Endothelial cell of umbilical vein (primary cell): Measurements from ENCODE around the gene HRH2. TPM values are rescaled to one million over a fixed set of nuclear protein-coding genes. Genes with fewer than 3 reads are reported as not detected.

Source experiments
- BruUV-seq: library from RNA; stranded (reverse); fragments of 400-500 nt; replicated peaks from 2 replicates; lab custom pipeline; 2021; lab: Mats Ljungman, UMichigan
- CTCF ChIA-PET: fragments of 300-600, 350-600 bp; sonication (Branson Sonifier 250); formaldehyde crosslinking; loops from one replicate; lab custom pipeline; 2021; ENCODE audit warnings: antibody characterized with exemption, inconsistent platforms; lab: Charles Lee
- POLR2A ChIA-PET: fragments of 300-600, 350-600 bp; sonication (Branson Sonifier 250); formaldehyde crosslinking; loops from one replicate; lab custom pipeline; 2021; ENCODE audit warnings: antibody characterized with exemption, inconsistent platforms; lab: Charles Lee
- DNase-seq: peaks from one replicate; pipeline ENCODE4 v3.0.0-alpha.2; 2011; ENCODE audit warnings: low read depth, low spot score
- FAIRE-seq: peaks from 2 replicates; lab custom pipeline; 2011; peaks lifted over from hg19 to GRCh38; lab: Jason Lieb, UNC
- H2AFZ ChIP-seq: 2 replicates; pipeline ENCODE4 v1.6.0; 2012; ENCODE audit warnings: low read depth, low read length, control low read depth, inconsistent platforms
- H3K27ac ChIP-seq: 2 replicates; pipeline ENCODE4 v1.5.1; 2011; ENCODE audit warnings: low read depth, mild to moderate bottlenecking, control low read depth, low read length, moderate library complexity; ENCODE audit not compliant: insufficient read depth
- H3K27me3 ChIP-seq, 2 experiments: 2 replicates each; pipeline versions ENCODE4 v1.6.0 to v1.6.1; 2011; ENCODE audit warnings: low read length in 2 of 2, mixed read lengths in 1 of 2; ENCODE audit not compliant: control insufficient read depth in 2 of 2, insufficient read depth in 2 of 2
- H3K36me3 ChIP-seq, 2 experiments: 2 replicates in 1 of 2; 3 replicates in 1 of 2; pipeline ENCODE4 v1.5.1; 2011; ENCODE audit warnings: low read length in 2 of 2, mild to moderate bottlenecking in 1 of 2, moderate library complexity in 1 of 2; ENCODE audit not compliant: control insufficient read depth in 2 of 2, insufficient read depth in 2 of 2; ENCODE audit errors: extremely low read depth in 1 of 2
- H3K4me1 ChIP-seq: 3 replicates; pipeline ENCODE4 v1.5.1; 2011; ENCODE audit warnings: mild to moderate bottlenecking, low read length; ENCODE audit not compliant: control insufficient read depth, insufficient read depth; ENCODE audit errors: extremely low read depth
- H3K4me2 ChIP-seq: 2 replicates; pipeline ENCODE4 v1.6.1; 2011; ENCODE audit warnings: low read length, control low read depth, mixed read lengths; ENCODE audit not compliant: insufficient read depth
- H3K4me3 ChIP-seq, 3 experiments: fragments of 200-600 bp in 1 of 3; sonication (generic), shearing (Covaris generic) in 1 of 3; replicated peaks in 1 of 3; 2 replicates each; pipeline ENCODE4 v1.5.1; 2011 to 2016; ENCODE audit warnings: control low read depth in 3 of 3, low read length in 3 of 3, mild to moderate bottlenecking in 2 of 3, inconsistent platforms in 1 of 3, low read depth in 1 of 3, moderate library complexity in 1 of 3; ENCODE audit not compliant: insufficient read depth in 1 of 3
- H3K79me2 ChIP-seq: 2 replicates; pipeline ENCODE4 v1.6.0; 2012; ENCODE audit warnings: low read length, inconsistent platforms; ENCODE audit not compliant: control insufficient read depth, insufficient read depth
- H3K9ac ChIP-seq: replicated peaks from 2 replicates; pipeline ENCODE3; 2011; ENCODE audit warnings: low read length, control low read depth; ENCODE audit not compliant: insufficient read depth; ENCODE audit errors: extremely low read depth
- H3K9me1 ChIP-seq: replicated peaks from 3 replicates; pipeline ENCODE4 v1.6.0; 2011; ENCODE audit warnings: mild to moderate bottlenecking, low read length; ENCODE audit not compliant: control insufficient read depth, insufficient read depth; ENCODE audit errors: extremely low read depth
- H3K9me3 ChIP-seq: replicated peaks from 2 replicates; pipeline ENCODE4 v1.5.1; 2012; ENCODE audit warnings: low read length, inconsistent platforms; ENCODE audit not compliant: control insufficient read depth, insufficient read depth
- H4K20me1 ChIP-seq: replicated peaks from 2 replicates; pipeline ENCODE3; 2011; ENCODE audit warnings: mild to moderate bottlenecking, low read length; ENCODE audit not compliant: control insufficient read depth, insufficient read depth; ENCODE audit errors: extremely low read depth
- EZH2 ChIP-seq: IDR thresholded peaks from 2 replicates; pipeline ENCODE4 v1.6.1; 2012; ENCODE audit warnings: borderline replicate concordance, low read depth, mild to moderate bottlenecking, moderate library complexity, low read length, inconsistent platforms; ENCODE audit not compliant: severe bottlenecking
- FOS ChIP-seq: IDR thresholded peaks from 2 replicates; pipeline ENCODE4 v1.6.1; 2011; ENCODE audit warnings: mild to moderate bottlenecking, low read length, moderate library complexity, borderline replicate concordance; ENCODE audit not compliant: insufficient read depth
- GATA2 ChIP-seq: IDR thresholded peaks from 2 replicates; pipeline ENCODE4 v1.7.0; 2011; ENCODE audit warnings: low read depth, mild to moderate bottlenecking, moderate library complexity, mixed read lengths, low read length; ENCODE audit not compliant: insufficient read length, insufficient read depth
- JUN ChIP-seq: IDR thresholded peaks from 2 replicates; pipeline ENCODE4 v1.6.1; 2011; ENCODE audit warnings: borderline replicate concordance, low read depth; ENCODE audit not compliant: insufficient read length, insufficient read depth
- MAX ChIP-seq: IDR thresholded peaks from 2 replicates; pipeline ENCODE4 v1.6.1; 2011; ENCODE audit not compliant: insufficient read depth, insufficient read length
- MYC ChIP-seq: IDR thresholded peaks from one replicate; pipeline ENCODE4 v1.6.1; 2011; ENCODE audit warnings: mild to moderate bottlenecking, low read depth, low read length
- POLR2A ChIP-seq: IDR thresholded peaks from 2 replicates; pipeline ENCODE4 v1.6.1; 2012; ENCODE audit warnings: low read depth, mild to moderate bottlenecking, control low read depth, low read length
- POLR2AphosphoS5 ChIP-seq: IDR thresholded peaks from 2 replicates; pipeline ENCODE4 v1.6.1; 2012; ENCODE audit warnings: low read depth, mild to moderate bottlenecking, control low read depth, low read length, moderate library complexity; ENCODE audit not compliant: insufficient read depth
- dilution Hi-C: fragments of 300-500 bp; cut with MboI; formaldehyde crosslinking; loops from one replicate; pipeline ENCODE4 v1.15.0; 2019; ENCODE audit warnings: low sequenced_read_pairs; ENCODE audit not compliant: extremely low pct_ligation_motif_present
- intact Hi-C: fragments of 100-400 bp; cut with micrococcal nuclease; formaldehyde crosslinking; loops from one replicate; pipeline ENCODE4 v1.10.0; 2022
- polyA plus RNA-seq, 4 experiments: library from polyadenylated mRNA; depleted of rRNA in 3 of 4; stranded (reverse) in 3 of 4; unstranded in 1 of 4; fragments of >200 nt; gene quantifications; 2 replicates each; pipeline versions ENCODE4 v1.2.1 to v1.2.3, GENCODE V29; 2011 to 2012; ENCODE audit warnings: missing spikeins in 1 of 4
- total RNA-seq: library from RNA; stranded (reverse); gene quantifications from 2 replicates; pipeline ENCODE4 v1.2.3, GENCODE V29; 2021

Gene HRH2
- total and polyA plus RNA-seq, 2 donors (not counting 3 experiments of a cell fraction or from before 2014, with no cell fraction given): not detected

- intact Hi-C loops (no loop called here), dilution Hi-C loops (no loop called here)
- Histone ChIP-seq H3K9ac (no peak overlapping the region), H3K27me3 (no peaks in the 10 kb centered on the region), H3K9me1 (no peaks in the 10 kb centered on the region), H3K27ac (no peak overlapping the region), H4K20me1 (no peaks in the 10 kb centered on the region), H3K4me1 (no peaks in the 10 kb centered on the region), H3K4me3 (no peak overlapping the region), H3K79me2 (no peaks in the 10 kb centered on the region), H3K36me3 (no peaks in the 10 kb centered on the region), H2AFZ (no peak overlapping the region), H3K9me3 (no peaks in the 10 kb centered on the region), H3K4me2 (no peak overlapping the region)
- no peak for DNase-seq
- TF ChIP-seq POLR2A (no peak), JUN (no peak), EZH2 (no peak), MYC (no peak), GATA2 (no peak), FOS (no peak), MAX (no peak), POLR2AphosphoS5 (no peak)
- POLR2A ChIA-PET: no interaction called here
- no peak for FAIRE-seq
- CTCF ChIA-PET: no interaction called here
- no TSS peak for BruUV-seq
Measured at GRCh38 chr5:175629793-175630192, 28.1 kb upstream of the HRH2 start.
